IMR-90 (cell line): ENCODE data around the gene RNF125. TPM values are rescaled to one million over a fixed set of nuclear protein-coding genes. Genes with fewer than 3 reads are reported as not detected.

Experiments used
- ATAC-seq: fragments of 200-7000 bp; cut with Tn5 transposase; 2 replicates; pipeline ENCODE4 v1.9.1; 2020; ENCODE audit warnings: low read depth, mild to moderate bottlenecking, moderate library complexity
- BruUV-seq: library from RNA; stranded (reverse); fragments of 400-500 nt; replicated peaks from 2 replicates; lab custom pipeline; 2021; lab: Mats Ljungman, UMichigan
- CTCF ChIA-PET: fragments of 300-600 bp; formaldehyde crosslinking; extraction: SDS; loops from one replicate; lab custom pipeline; 2021; ENCODE audit warnings: antibody characterized with exemption; lab: Yijun Ruan, JAX
- POLR2A ChIA-PET: fragments of 300-600 bp; sonication (Branson Sonifier 250); formaldehyde crosslinking; loops from one replicate; lab custom pipeline; 2022; ENCODE audit warnings: antibody characterized with exemption; ENCODE audit not compliant: unreplicated experiment; lab: Charles Lee
- DNase-seq: peaks from one replicate; pipeline ENCODE4 v3.0.0; 2013
- H2AFZ ChIP-seq: replicated peaks from 2 replicates; pipeline ENCODE3; 2013; ENCODE audit warnings: low read length, mild to moderate bottlenecking; ENCODE audit not compliant: poor library complexity
- H2AK5ac ChIP-seq: 2 replicates; pipeline ENCODE4 v1.6.1; 2013; ENCODE audit warnings: low read depth, low read length, inconsistent platforms
- H2AK9ac ChIP-seq: replicated peaks from 2 replicates; pipeline ENCODE3; 2013; ENCODE audit warnings: mild to moderate bottlenecking, low read depth, low read length, moderate library complexity; ENCODE audit not compliant: poor library complexity
- H2BK120ac ChIP-seq: 2 replicates; pipeline ENCODE4 v1.6.1; 2013; ENCODE audit warnings: low read depth, low read length, inconsistent platforms
- H2BK15ac ChIP-seq: 3 replicates; pipeline ENCODE4 v1.6.1; 2013; ENCODE audit warnings: low read depth, low read length, inconsistent platforms
- H2BK20ac ChIP-seq: 2 replicates; pipeline ENCODE4 v1.6.1; 2013; ENCODE audit warnings: low read depth, mild to moderate bottlenecking, inconsistent platforms, low read length, moderate library complexity
- H2BK5ac ChIP-seq: 2 replicates; pipeline ENCODE4 v1.6.1; 2013; ENCODE audit warnings: mild to moderate bottlenecking, low read depth, low read length, inconsistent platforms; ENCODE audit not compliant: poor library complexity, severe bottlenecking
- H3K14ac ChIP-seq: replicated peaks from 2 replicates; pipeline ENCODE4 v1.6.1; 2013; ENCODE audit warnings: low read depth, low read length, inconsistent platforms
- H3K18ac ChIP-seq: 2 replicates; pipeline ENCODE4 v1.6.1; 2013; ENCODE audit warnings: low read depth, low read length, control low read depth
- H3K23ac ChIP-seq: 2 replicates; pipeline ENCODE4 v1.6.1; 2013; ENCODE audit warnings: low read depth, low read length, inconsistent platforms
- H3K27ac ChIP-seq: 2 replicates; pipeline ENCODE4 v1.5.1; 2013; ENCODE audit warnings: mild to moderate bottlenecking, control low read depth, low read length; ENCODE audit not compliant: insufficient read depth
- H3K27me3 ChIP-seq: 2 replicates; pipeline ENCODE4 v1.6.1; 2013; ENCODE audit warnings: low read length; ENCODE audit not compliant: control insufficient read depth, insufficient read depth
- H3K36me3 ChIP-seq: 2 replicates; pipeline ENCODE4 v1.6.1; 2013; ENCODE audit warnings: low read length, mixed read lengths; ENCODE audit not compliant: control insufficient read depth, insufficient read depth
- H3K4ac ChIP-seq: 2 replicates; pipeline ENCODE4 v1.6.1; 2013; ENCODE audit warnings: low read depth, low read length, inconsistent platforms
- H3K4me1 ChIP-seq: 2 replicates; pipeline ENCODE4 v1.6.1; 2013; ENCODE audit warnings: low read length, mixed read lengths; ENCODE audit not compliant: control insufficient read depth, insufficient read depth
- H3K4me2 ChIP-seq: 2 replicates; pipeline ENCODE4 v1.6.1; 2013; ENCODE audit warnings: low read depth, mild to moderate bottlenecking, control low read depth, low read length, moderate library complexity
- H3K4me3 ChIP-seq: 2 replicates; pipeline ENCODE4 v1.5.1; 2013; ENCODE audit warnings: low read depth, mild to moderate bottlenecking, control low read depth, low read length, moderate library complexity; ENCODE audit not compliant: insufficient read depth
- H3K56ac ChIP-seq: 2 replicates; pipeline ENCODE4 v1.6.1; 2013; ENCODE audit warnings: low read length, inconsistent platforms; ENCODE audit not compliant: insufficient read depth; ENCODE audit errors: extremely low read depth
- H3K79me1 ChIP-seq, 2 experiments: 2 replicates each; pipeline ENCODE4 v1.6.1; 2013; ENCODE audit warnings: low read length in 2 of 2, inconsistent platforms in 1 of 2, low read depth in 1 of 2
- H3K9ac ChIP-seq: 2 replicates; pipeline ENCODE4 v1.6.1; 2013; ENCODE audit warnings: low read depth, low read length, control low read depth
- H3K9me1 ChIP-seq: 2 replicates; pipeline ENCODE4 v1.6.1; 2013; ENCODE audit warnings: low read length, inconsistent platforms; ENCODE audit not compliant: insufficient read depth
- H3K9me3 ChIP-seq: 2 replicates; pipeline ENCODE4 v1.6.1; 2013; ENCODE audit warnings: low read length; ENCODE audit not compliant: control insufficient read depth, insufficient read depth
- H4K20me1 ChIP-seq: 2 replicates; pipeline ENCODE4 v1.6.1; 2013; ENCODE audit warnings: low read length, inconsistent platforms; ENCODE audit not compliant: insufficient read depth
- H4K5ac ChIP-seq: 2 replicates; pipeline ENCODE4 v1.6.1; 2013; ENCODE audit warnings: mild to moderate bottlenecking, low read depth, low read length, control low read depth
- H4K8ac ChIP-seq, 2 experiments: 2 replicates each; pipeline ENCODE4 v1.6.1; 2013; ENCODE audit warnings: low read depth in 2 of 2, low read length in 2 of 2, control low read depth in 1 of 2, inconsistent platforms in 1 of 2
- H4K91ac ChIP-seq: 2 replicates; pipeline ENCODE4 v1.6.1; 2013; ENCODE audit warnings: low read depth, low read length, inconsistent platforms; ENCODE audit not compliant: insufficient read depth
- BHLHE40 ChIP-seq: fragments of 150-350 bp; IDR thresholded peaks from 2 replicates; pipeline ENCODE4 v1.6.1; 2016; ENCODE audit warnings: mild to moderate bottlenecking, low read depth, low read length
- CEBPB ChIP-seq: IDR thresholded peaks from 2 replicates; pipeline ENCODE4 v1.6.1; 2012; ENCODE audit warnings: low read depth, low read length, improper control_type of control experiment
- MAFK ChIP-seq: IDR thresholded peaks from 2 replicates; pipeline ENCODE4 v1.6.1; 2012; ENCODE audit warnings: low read depth, low read length, improper control_type of control experiment
- MAZ ChIP-seq: IDR thresholded peaks from 2 replicates; pipeline ENCODE4 v1.6.1; 2012; ENCODE audit warnings: low read depth, mild to moderate bottlenecking, low read length, improper control_type of control experiment, moderate library complexity, borderline replicate concordance
- MXI1 ChIP-seq: IDR thresholded peaks from 2 replicates; pipeline ENCODE4 v1.6.1; 2012; ENCODE audit warnings: low read depth, mild to moderate bottlenecking, low read length, moderate library complexity, borderline replicate concordance
- NFE2L2 ChIP-seq: fragments of 150-350 bp; IDR thresholded peaks from 2 replicates; pipeline ENCODE4 v1.6.1; 2016; ENCODE audit warnings: low read depth, mild to moderate bottlenecking, low read length
- POLR2A ChIP-seq: IDR thresholded peaks from 2 replicates; pipeline ENCODE4 v1.6.1; 2012; ENCODE audit warnings: mild to moderate bottlenecking, low read depth, low read length
- RAD21 ChIP-seq: IDR thresholded peaks from 2 replicates; pipeline ENCODE4 v1.6.1; 2012; ENCODE audit warnings: low read length, improper control_type of control experiment
- RCOR1 ChIP-seq: IDR thresholded peaks from 2 replicates; pipeline ENCODE4 v1.6.1; 2012; ENCODE audit warnings: mild to moderate bottlenecking, low read length, improper control_type of control experiment; ENCODE audit not compliant: insufficient replicate concordance
- RFX5 ChIP-seq: IDR thresholded peaks from 2 replicates; pipeline ENCODE4 v1.8.0; 2012; ENCODE audit warnings: low read depth, mild to moderate bottlenecking, low read length, moderate library complexity
- USF2 ChIP-seq: fragments of 150-350 bp; IDR thresholded peaks from 2 replicates; pipeline ENCODE4 v1.6.1; 2017; ENCODE audit warnings: mild to moderate bottlenecking, antibody characterized with exemption, low read length, low read depth
- WGBS, 2 experiments: methylation state at CpG; one replicate each; pipeline versions ENCODE4 v1.1.5 to v1.1.7; 2013; ENCODE audit warnings: missing lambda C conversion rate in 2 of 2; ENCODE audit not compliant: insufficient read length in 1 of 2; ENCODE audit errors: extremely low coverage in 2 of 2; 5-methylcytosine and 5-hydroxymethylcytosine counted together
- dilution Hi-C: fragments of 300-500 bp; cut with HindIII; formaldehyde crosslinking; loops from one replicate; pipeline ENCODE4 v1.14.3; 2018; ENCODE audit warnings: low sequenced_read_pairs; ENCODE audit not compliant: unreplicated experiment
- in situ Hi-C: fragments of 300-500 bp; cut with MboI; formaldehyde crosslinking; loops from 3 replicates; pipeline ENCODE4 v1.14.3; 2019; ENCODE audit warnings: low sequenced_read_pairs, inconsistent platforms, mixed read lengths
- intact Hi-C: fragments of 100-400 bp; cut with micrococcal nuclease; formaldehyde crosslinking; loops from 2 replicates; pipeline ENCODE4 v1.10.0; 2022
- polyA plus RNA-seq, 3 experiments: library from polyadenylated mRNA; depleted of rRNA; stranded (reverse); fragments of >200 nt; gene quantifications; 2 replicates each; pipeline ENCODE4 v1.2.3, GENCODE V29; 2012; ENCODE audit warnings: low replicate concordance in 1 of 3
- total RNA-seq: library from RNA; depleted of rRNA; stranded (reverse); fragments of >200 nt; gene quantifications from 2 replicates; pipeline ENCODE4 v1.2.3, GENCODE V29; 2012

Gene RNF125
- total and polyA plus RNA-seq, 2 of the 4 experiments (the other 2 are of a cell fraction) = under 0.01 to 0.10 TPM

- no peak for TF ChIP-seq MAFK
- TF ChIP-seq MXI1 = peak; percentile 78
- peak; percentile 95; the same call in 1 of the 2 replicates for TF ChIP-seq MAZ
- peak; percentile 63; the same call in 1 of the 2 replicates for TF ChIP-seq POLR2A
- TF ChIP-seq NFE2L2 = no peak
- TF ChIP-seq CEBPB = no peak
- TF ChIP-seq RAD21 = no peak
- no peak for TF ChIP-seq RCOR1
- peak; percentile 90 for TF ChIP-seq BHLHE40
- TF ChIP-seq RFX5 = no peak
- TF ChIP-seq USF2 = 0 out of 2 replicates have a peak, but pooled peaks have one; percentile 21
- peak overlapping the region; percentile 92 for H3K27ac ChIP-seq
- H3K18ac ChIP-seq = peak overlapping the region; percentile 78
- H3K23ac ChIP-seq = peak overlapping the region; percentile 90; the same call in 1 of the 2 replicates
- no peaks in the 10 kb centered on the region for H3K4me1 ChIP-seq
- no peak overlapping the region; the same call in 1 of the 2 replicates for H4K5ac ChIP-seq
- ATAC-seq (peak; percentile 97), DNase-seq (peak; percentile 94)
- peak overlapping the region; percentile 86; the same call in 1 of the 2 replicates for H3K14ac ChIP-seq
- H2BK20ac ChIP-seq = no peak overlapping the region
- no peaks in the 10 kb centered on the region for H3K27me3 ChIP-seq
- no peak overlapping the region for H2BK15ac ChIP-seq
- peaks cover 6% of the 10 kb centered on the region for H4K20me1 ChIP-seq
- peak overlapping the region; percentile 85 for H2BK5ac ChIP-seq
- intact Hi-C loops (loop anchor here (2.0 to 10.0 kb wide), 3 partner anchors 66 to 292 kb away; partner anchors contain the start of gene TRAPPC8), dilution Hi-C loops (no loop called here), in situ Hi-C loops (no loop called here)
- H2AK5ac ChIP-seq = 0 out of 2 replicates have a peak overlapping the region, but pooled peaks have one; percentile 55
- ChIA-PET CTCF (no interaction called here), POLR2A (no interaction called here)
- peak overlapping the region; percentile 78; the same call in 1 of the 2 replicates for H3K56ac ChIP-seq
- TSS peak; percentile 71 for BruUV-seq
- peaks cover 2% of the 10 kb centered on the region; the same call in 1 of the 2 replicates for H3K9me1 ChIP-seq
- H4K8ac ChIP-seq = peak overlapping the region; percentile 20 to 77; a peak in 3 of 4 replicates
- H3K4ac ChIP-seq = peak overlapping the region; percentile 92
- H3K9me3 ChIP-seq = no peaks in the 10 kb centered on the region
- no peak overlapping the region; the same call in 1 of the 2 replicates for H2BK120ac ChIP-seq
- peak overlapping the region; percentile 100 for H3K4me3 ChIP-seq
- peaks cover 0 to 23% of the 10 kb centered on the region in 2 experiments; a peak in 3 of 4 replicates for H3K79me1 ChIP-seq
- peak overlapping the region; percentile 81 for H3K4me2 ChIP-seq
- peak overlapping the region; percentile 95 for H3K9ac ChIP-seq
- 6% methylated on average over 14 of the region's 77 CpGs; no CpG with 5 or more reads in 1 of the 2 experiments for whole genome bisulfite sequencing, 2 experiments
- H3K36me3 ChIP-seq = peaks cover 2% of the 10 kb centered on the region; the same call in 1 of the 2 replicates
- peak overlapping the region; percentile 85; the same call in 1 of the 2 replicates for H4K91ac ChIP-seq
- peak overlapping the region; percentile 57 for H2AK9ac ChIP-seq
- H2AFZ ChIP-seq = peak overlapping the region; percentile 98
These were observed 73.9 kb downstream of the RNF125 start for GRCh38 chr18:32092422-32093101.
